ENCODE data around the gene JCAD. TPM values are rescaled to one million over a fixed set of nuclear protein-coding genes. Genes with fewer than 3 reads are reported as not detected.
"Not testable (repeated sequence)": the region's sequence is repeated elsewhere in the genome, so short reads cannot be mapped to it uniquely, and the experiment has no call there.

Gene JCAD
- 10 to 100 TPM in 11 of 12 donors, not detected in 1; 26.3 to 44.8 (median 29.6) TPM for polyA plus RNA-seq (ENCODE audit: insufficient read length in 12 of 12)
- long read RNA-seq, donor 1, full-length matches to known transcripts, result 1 of 6 reads
- long read RNA-seq, donor 1, partial matches to known transcripts, result 5 of 6 reads
- long read RNA-seq, donor 1, other reads (novel, unspliced or antisense), result 0 of 6 reads
- long read RNA-seq, donor 2, full-length matches to known transcripts, result 1 of 14 reads
- long read RNA-seq, donor 2, partial matches to known transcripts, result 13 of 14 reads
- long read RNA-seq, donor 2, other reads (novel, unspliced or antisense), result 0 of 14 reads
- long read RNA-seq, donor 3, full-length matches to known transcripts, result 1 of 8 reads
- long read RNA-seq, donor 3, partial matches to known transcripts, result 7 of 8 reads
- long read RNA-seq, donor 3, other reads (novel, unspliced or antisense), result 0 of 8 reads
- long read RNA-seq, donor 4, full-length matches to known transcripts, result 1 of 1 reads
- long read RNA-seq, donor 4, partial matches to known transcripts, result 0 of 1 reads
- long read RNA-seq, donor 4, other reads (novel, unspliced or antisense), result 0 of 1 reads
- long read RNA-seq, donor 5, result 0 reads
- long read RNA-seq, donor 6, full-length matches to known transcripts, result 1 of 1 reads
- long read RNA-seq, donor 6, partial matches to known transcripts, result 0 of 1 reads
- long read RNA-seq, donor 6, other reads (novel, unspliced or antisense), result 0 of 1 reads
- long read RNA-seq, donor 7, partial matches to known transcripts, result 5 of 5 reads
- long read RNA-seq, donor 7, other reads (novel, unspliced or antisense), result 0 of 5 reads
- long read RNA-seq, donor 8, partial matches to known transcripts, result 15 of 15 reads
- long read RNA-seq, donor 8, other reads (novel, unspliced or antisense), result 0 of 15 reads
- long read RNA-seq, donor 9, result 0 reads
- long read RNA-seq, donor 10, full-length matches to known transcripts, result 2 of 18 reads
- long read RNA-seq, donor 10, partial matches to known transcripts, result 16 of 18 reads
- long read RNA-seq, donor 10, other reads (novel, unspliced or antisense), result 0 of 18 reads
- long read RNA-seq, donor 11, result 0 reads

GRCh38 chr10:30059209-30060107 lies at the start of gene JCAD:
Gene JCAD, minus strand, starts transcription at chr10:30059586. Its CDS starts 11,774 bp downstream, at chr10:30047812.
- DNase-seq, result no peak

- no peak for DNase-seq
Observed at GRCh38 chr10:30106987-30107386, 47.6 kb upstream of the JCAD start.

GRCh38 chr10:30103595-30104320 lies 44.4 kb upstream of the JCAD start:
- DNase-seq, result no peak

- not testable (repeated sequence) for DNase-seq
Observed at GRCh38 chr10:30099706-30100105, 40.3 kb upstream of the JCAD start.

GRCh38 chr10:30099101-30099500 lies 39.7 kb upstream of the JCAD start:
- DNase-seq, result no peak

GRCh38 chr10:30098629-30099028 lies 39.2 kb upstream of the JCAD start:
- no peak for DNase-seq

- no peak for DNase-seq
Observed at GRCh38 chr10:30096564-30096963, 37.2 kb upstream of the JCAD start.

- no peak for DNase-seq
Observed at GRCh38 chr10:30095631-30096422, 36.4 kb upstream of the JCAD start.

- no peak for DNase-seq
Observed at GRCh38 chr10:30094601-30095000, 35.2 kb upstream of the JCAD start.

- DNase-seq, result no peak
Observed at GRCh38 chr10:30093303-30093950, 34.0 kb upstream of the JCAD start.

- DNase-seq, result no peak
Observed at GRCh38 chr10:30092151-30092790, 32.9 kb upstream of the JCAD start.

GRCh38 chr10:30091136-30091535 lies 31.8 kb upstream of the JCAD start:
- DNase-seq, result no peak

- no peak for DNase-seq
Observed at GRCh38 chr10:30088178-30088577, 28.8 kb upstream of the JCAD start.

GRCh38 chr10:30083934-30084333 lies 24.5 kb upstream of the JCAD start:
- no peak for DNase-seq

GRCh38 chr10:30081182-30081581 lies 21.8 kb upstream of the JCAD start:
- no peak for DNase-seq

- DNase-seq, result no peak
Observed at GRCh38 chr10:30080161-30080560, 20.8 kb upstream of the JCAD start.

- DNase-seq, result no peak
Observed at GRCh38 chr10:30079408-30079807, 20.0 kb upstream of the JCAD start.

GRCh38 chr10:30075481-30075880 lies 16.1 kb upstream of the JCAD start:
- DNase-seq, result no peak

GRCh38 chr10:30074933-30075332 lies 15.5 kb upstream of the JCAD start:
- no peak for DNase-seq
